Ishikawa (cell line): ENCODE data around the gene GABRG3.

ENCODE experiments used
- CEBPB ChIP-seq: IDR thresholded peaks from 2 replicates; pipeline ENCODE4 v1.6.1; 2012
- EGR1 ChIP-seq: IDR thresholded peaks from 2 replicates; pipeline ENCODE4 v1.6.1; 2012
- EP300 ChIP-seq: IDR thresholded peaks from 2 replicates; pipeline ENCODE4 v1.6.1; 2012; ENCODE audit warnings: borderline replicate concordance
- NFIC ChIP-seq: IDR thresholded peaks from 2 replicates; pipeline ENCODE4 v1.6.1; 2012
- TAF1 ChIP-seq: IDR thresholded peaks from 2 replicates; pipeline ENCODE4 v1.6.1; 2012; ENCODE audit warnings: low read depth, mild to moderate bottlenecking
- TCF12 ChIP-seq: IDR thresholded peaks from 2 replicates; pipeline ENCODE4 v1.6.1; 2012; ENCODE audit warnings: low read depth
- TEAD4 ChIP-seq: IDR thresholded peaks from 2 replicates; pipeline ENCODE4 v1.6.1; 2012
- ZBTB7A ChIP-seq: IDR thresholded peaks from 2 replicates; pipeline ENCODE4 v1.6.1; 2012; ENCODE audit warnings: low read depth
- TF ChIP-seq, protein P1 (sequence below): IDR thresholded peaks from 2 replicates; pipeline ENCODE4 v1.6.1; 2012; ENCODE audit warnings: low read depth, mild to moderate bottlenecking
- TF ChIP-seq, protein P2 (sequence below): IDR thresholded peaks from 2 replicates; pipeline ENCODE4 v1.6.1; 2012

DNA sequence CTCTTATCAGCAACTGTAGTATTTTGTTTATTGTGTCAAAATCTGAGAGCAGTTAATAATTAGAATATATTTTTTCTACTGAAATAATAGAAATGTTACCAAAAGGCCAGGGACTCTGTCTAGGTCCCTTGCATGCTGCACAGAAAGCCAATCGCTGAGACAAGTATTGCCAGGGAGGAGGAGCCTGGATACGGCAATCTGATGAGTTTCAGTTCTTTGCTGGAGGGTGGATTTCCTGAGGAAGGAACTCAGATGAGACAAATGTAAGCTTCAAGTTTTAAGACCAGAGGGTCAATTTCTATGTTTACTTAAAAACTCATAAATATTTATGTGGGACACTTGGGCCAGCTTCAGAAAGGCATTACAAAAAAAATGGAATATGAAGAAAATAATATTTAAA, 252.2 kb downstream of the GABRG3 start:
- TF ChIP-seq EGR1 (no peak), ZBTB7A (no peak), TAF1 (no peak), CEBPB (no peak), NFIC (no peak), EP300 (no peak), TEAD4 (no peak), TCF12 (no peak)
- TF ChIP-seq, protein P1, sequence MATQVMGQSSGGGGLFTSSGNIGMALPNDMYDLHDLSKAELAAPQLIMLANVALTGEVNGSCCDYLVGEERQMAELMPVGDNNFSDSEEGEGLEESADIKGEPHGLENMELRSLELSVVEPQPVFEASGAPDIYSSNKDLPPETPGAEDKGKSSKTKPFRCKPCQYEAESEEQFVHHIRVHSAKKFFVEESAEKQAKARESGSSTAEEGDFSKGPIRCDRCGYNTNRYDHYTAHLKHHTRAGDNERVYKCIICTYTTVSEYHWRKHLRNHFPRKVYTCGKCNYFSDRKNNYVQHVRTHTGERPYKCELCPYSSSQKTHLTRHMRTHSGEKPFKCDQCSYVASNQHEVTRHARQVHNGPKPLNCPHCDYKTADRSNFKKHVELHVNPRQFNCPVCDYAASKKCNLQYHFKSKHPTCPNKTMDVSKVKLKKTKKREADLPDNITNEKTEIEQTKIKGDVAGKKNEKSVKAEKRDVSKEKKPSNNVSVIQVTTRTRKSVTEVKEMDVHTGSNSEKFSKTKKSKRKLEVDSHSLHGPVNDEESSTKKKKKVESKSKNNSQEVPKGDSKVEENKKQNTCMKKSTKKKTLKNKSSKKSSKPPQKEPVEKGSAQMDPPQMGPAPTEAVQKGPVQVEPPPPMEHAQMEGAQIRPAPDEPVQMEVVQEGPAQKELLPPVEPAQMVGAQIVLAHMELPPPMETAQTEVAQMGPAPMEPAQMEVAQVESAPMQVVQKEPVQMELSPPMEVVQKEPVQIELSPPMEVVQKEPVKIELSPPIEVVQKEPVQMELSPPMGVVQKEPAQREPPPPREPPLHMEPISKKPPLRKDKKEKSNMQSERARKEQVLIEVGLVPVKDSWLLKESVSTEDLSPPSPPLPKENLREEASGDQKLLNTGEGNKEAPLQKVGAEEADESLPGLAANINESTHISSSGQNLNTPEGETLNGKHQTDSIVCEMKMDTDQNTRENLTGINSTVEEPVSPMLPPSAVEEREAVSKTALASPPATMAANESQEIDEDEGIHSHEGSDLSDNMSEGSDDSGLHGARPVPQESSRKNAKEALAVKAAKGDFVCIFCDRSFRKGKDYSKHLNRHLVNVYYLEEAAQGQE = no peak
- TF ChIP-seq, protein P2, sequence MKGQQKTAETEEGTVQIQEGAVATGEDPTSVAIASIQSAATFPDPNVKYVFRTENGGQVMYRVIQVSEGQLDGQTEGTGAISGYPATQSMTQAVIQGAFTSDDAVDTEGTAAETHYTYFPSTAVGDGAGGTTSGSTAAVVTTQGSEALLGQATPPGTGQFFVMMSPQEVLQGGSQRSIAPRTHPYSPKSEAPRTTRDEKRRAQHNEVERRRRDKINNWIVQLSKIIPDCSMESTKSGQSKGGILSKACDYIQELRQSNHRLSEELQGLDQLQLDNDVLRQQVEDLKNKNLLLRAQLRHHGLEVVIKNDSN = no peak
